HG02798 (cell line): ENCODE measurements around the gene SLC4A3.

Source experiments
- ATAC-seq: cut with Tn5 transposase; IDR thresholded peaks from one replicate; pipeline ENCODE4 v1.9.1; 2021; ENCODE audit warnings: mild to moderate bottlenecking; ENCODE audit not compliant: unreplicated experiment, poor library complexity

SLC4A3 gene, protein sequence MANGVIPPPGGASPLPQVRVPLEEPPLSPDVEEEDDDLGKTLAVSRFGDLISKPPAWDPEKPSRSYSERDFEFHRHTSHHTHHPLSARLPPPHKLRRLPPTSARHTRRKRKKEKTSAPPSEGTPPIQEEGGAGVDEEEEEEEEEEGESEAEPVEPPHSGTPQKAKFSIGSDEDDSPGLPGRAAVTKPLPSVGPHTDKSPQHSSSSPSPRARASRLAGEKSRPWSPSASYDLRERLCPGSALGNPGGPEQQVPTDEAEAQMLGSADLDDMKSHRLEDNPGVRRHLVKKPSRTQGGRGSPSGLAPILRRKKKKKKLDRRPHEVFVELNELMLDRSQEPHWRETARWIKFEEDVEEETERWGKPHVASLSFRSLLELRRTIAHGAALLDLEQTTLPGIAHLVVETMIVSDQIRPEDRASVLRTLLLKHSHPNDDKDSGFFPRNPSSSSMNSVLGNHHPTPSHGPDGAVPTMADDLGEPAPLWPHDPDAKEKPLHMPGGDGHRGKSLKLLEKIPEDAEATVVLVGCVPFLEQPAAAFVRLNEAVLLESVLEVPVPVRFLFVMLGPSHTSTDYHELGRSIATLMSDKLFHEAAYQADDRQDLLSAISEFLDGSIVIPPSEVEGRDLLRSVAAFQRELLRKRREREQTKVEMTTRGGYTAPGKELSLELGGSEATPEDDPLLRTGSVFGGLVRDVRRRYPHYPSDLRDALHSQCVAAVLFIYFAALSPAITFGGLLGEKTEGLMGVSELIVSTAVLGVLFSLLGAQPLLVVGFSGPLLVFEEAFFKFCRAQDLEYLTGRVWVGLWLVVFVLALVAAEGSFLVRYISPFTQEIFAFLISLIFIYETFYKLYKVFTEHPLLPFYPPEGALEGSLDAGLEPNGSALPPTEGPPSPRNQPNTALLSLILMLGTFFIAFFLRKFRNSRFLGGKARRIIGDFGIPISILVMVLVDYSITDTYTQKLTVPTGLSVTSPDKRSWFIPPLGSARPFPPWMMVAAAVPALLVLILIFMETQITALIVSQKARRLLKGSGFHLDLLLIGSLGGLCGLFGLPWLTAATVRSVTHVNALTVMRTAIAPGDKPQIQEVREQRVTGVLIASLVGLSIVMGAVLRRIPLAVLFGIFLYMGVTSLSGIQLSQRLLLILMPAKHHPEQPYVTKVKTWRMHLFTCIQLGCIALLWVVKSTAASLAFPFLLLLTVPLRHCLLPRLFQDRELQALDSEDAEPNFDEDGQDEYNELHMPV

DNA sequence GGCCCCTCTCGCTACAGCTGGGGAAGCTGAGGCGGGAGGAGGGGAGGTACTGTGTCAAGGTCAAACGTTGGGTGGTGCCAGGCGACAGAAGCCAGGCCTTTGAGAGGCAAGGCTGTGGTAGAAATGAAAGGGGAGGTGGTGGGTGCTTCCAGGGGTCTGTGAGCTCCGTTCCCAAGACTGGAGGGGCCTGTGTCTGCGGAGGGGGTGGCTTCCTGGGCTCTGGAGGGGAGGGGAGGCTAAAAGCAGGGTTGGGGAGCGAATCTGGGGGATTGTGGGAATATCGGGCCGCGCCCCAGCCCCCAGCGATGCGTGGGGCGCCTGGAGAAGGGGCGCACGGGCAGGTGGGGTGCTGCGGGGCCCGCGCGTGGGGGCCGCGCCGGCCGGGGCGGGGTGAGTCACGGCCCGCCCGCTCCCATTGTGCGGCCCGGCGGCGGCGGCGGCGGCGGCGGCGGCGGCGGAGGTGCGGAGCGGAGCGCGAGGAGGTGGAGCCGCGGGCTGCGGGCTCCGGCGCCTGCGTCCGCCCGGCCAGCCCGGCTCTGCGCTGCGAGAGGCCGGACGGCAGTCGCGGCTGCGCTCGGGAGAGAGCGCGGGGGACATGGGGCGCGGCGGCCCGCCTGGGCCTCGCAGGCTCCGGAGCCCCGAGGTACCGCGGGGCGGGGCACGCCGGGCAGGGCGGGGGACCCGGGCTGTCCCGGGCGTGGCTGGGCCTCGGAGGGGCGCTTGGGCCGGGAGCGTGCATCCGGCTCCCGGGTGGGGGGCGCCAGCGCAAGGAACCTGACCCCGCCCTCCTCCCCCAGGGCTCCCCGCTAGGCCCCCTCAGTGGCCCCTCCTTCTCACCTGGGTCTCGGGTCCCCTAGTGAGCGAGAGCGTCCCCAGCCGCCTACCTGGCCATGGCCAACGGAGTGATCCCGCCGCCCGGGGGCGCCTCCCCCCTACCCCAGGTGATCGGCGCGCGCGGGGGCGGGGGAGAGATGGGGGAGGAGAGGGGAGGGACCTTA lies at the start of gene SLC4A3:
Gene SLC4A3, plus strand, starts transcription at position 528 of the 998 bp plus-strand sequence. Its CDS starts 363 bp downstream, at position 891.
- peak; percentile 39 for ATAC-seq

DNA sequence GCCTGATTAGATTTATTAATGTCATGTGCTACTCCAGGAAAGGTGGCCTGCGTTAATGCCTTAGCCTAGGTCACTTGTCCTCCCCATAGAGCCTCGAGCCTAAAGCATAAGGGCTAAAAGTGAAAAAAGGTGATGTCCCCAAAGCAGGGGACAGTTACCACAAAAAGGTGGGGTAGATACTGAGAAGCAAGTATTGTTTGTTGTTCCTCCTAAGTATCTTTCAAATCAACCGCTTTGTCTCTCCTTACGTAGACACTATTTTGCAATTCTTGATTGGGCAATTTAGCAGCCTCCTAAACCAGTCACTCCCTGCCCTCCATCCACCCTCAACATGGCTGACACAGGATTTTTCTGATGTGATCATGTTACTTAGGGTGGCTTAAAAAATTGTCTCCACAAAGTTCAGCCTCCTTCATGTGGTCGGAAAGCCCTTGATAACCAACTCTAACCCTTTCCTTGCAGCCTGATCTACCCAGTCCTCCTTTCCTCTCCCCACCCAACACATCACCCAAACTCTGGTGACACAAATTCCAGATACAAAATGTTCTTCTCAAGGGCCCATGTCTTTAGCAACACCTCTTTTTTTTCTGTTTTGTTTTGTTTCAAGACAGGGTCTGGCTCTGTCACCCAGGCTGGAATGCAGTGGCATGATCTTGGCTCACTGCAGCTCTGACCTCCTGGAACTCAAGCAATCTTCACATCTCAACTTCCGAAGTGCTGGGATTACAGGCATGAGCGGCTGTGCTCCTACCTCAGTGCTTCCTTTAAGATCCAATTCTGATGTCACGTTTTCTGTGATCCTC lies 48.4 kb upstream of the SLC4A3 start:
- ATAC-seq = no peak

DNA sequence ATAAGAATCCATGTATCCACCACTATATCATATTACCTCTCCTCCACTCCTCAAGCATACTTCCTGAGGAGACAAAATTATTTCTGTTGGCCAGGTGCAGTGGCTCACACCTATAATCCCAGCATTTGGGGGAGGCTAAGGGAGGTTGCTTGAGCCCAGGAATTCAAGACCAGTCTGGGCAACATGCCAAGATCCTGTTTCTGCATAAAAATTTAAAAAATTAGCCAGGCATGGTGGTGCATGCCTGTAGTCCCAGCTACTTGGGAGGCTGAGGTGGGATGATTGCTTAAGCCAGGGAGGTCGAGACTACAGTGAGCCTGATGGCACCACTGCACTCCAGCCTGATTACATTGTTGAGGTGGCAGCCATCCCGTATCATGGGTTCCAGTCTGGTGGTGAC lies 46.1 kb upstream of the SLC4A3 start:
- no peak for ATAC-seq

DNA sequence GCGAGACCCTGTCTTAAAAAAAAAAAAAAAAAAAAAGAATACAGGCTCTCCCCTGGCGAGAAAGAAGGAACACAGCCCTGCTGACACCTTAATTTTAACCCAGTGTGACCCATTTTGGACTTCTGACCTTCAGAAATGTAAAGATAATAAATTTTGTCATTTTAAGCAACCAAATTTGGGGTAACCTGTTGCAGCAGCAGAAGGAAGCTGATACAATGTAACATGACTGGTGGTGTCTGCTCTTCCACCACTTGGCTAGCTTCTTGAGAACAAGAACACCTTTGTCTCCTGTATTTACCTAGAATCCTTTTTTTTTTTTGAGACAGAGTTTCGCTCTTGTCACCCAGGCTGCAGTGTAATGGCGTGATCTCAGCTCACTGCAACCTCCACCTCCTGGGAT lies 36.3 kb upstream of the SLC4A3 start:
- no peak for ATAC-seq

DNA sequence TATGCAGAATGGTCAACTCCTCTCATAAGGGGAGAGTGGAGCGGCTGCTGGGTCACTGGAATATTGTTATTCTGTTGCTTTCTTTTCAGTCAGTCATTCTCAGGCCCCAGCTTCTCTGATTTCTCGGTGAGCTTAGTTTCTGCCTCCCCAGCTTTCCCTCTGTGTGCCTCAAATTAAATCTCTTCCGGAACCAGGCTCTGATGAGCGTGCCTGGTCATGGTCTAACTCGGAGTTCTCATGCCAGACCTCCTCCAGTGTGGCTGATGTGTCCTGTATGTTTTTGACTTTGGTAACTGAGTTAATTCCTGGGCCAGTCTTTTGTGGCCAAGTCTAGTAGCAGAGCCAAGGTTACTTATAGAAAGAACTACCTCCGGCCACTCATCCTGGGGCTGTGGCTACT lies 34.7 kb upstream of the SLC4A3 start:
- ATAC-seq = no peak

DNA sequence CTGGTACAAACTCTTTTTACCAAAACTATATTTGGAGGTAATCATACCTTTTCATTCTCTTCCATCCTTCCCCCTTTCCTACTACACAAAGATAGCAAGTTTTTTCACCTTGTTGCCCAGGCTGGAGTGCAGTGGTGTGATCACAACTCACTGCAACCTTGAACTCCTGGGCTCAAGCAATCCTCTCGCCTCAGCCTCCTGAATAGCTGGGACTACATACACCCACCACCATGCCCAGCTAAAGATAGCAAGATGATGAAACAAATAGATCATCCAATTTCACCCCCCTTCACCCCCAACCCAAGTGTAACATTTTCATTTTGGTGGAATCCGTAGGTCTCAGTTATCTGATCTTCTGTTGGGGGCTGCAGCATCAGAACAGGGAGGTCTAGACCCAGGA lies 34.3 kb upstream of the SLC4A3 start:
- no peak for ATAC-seq

DNA sequence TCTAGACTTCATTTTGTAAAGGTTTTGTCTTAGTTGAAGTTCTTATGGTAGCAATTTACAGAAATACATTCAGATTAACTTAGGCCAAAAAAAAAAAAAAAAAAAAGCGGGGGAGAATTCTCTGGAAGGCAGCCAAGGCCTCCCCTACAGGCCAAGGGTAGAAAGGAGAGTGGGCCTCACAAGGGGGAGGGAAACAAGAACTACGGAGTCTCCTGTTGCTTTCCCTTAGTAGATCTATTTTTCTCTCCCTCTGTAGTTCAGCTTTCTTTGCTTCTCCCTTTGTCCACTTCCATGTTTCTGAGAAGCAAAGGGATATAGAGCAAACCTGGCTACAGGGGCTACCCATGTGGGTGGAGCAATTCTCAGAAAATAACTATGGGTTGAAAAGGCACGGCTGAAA lies 32.2 kb upstream of the SLC4A3 start:
- ATAC-seq = no peak

DNA sequence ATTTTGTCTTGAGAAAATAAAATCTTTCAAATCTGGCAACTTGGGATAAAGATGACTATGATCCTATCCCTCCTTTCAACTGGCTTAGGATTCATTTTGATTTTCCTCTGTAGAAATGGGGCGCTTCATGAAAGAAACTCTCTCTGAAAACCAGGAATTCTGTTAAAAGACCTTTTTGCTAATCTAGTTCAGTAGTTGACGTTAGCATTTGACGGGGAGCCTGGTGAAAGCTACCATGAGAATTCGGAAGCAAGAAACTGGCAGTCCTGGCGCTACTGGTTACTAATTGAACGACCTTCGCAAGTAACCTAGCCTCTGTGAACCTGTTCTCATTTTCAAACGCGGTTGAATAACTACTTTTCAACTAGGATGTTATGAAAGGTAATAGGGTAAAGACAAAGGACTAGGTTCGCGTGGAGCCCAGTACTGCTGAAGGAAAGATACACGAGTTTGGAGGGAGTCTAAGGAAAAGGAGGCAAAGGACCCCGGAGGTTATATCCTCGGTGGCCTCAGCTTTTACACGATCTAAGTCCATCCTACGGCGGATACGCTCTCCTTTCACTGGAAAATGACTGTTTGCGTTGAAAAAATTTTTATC lies 30.4 kb upstream of the SLC4A3 start:
- ATAC-seq = peak; percentile 6

DNA sequence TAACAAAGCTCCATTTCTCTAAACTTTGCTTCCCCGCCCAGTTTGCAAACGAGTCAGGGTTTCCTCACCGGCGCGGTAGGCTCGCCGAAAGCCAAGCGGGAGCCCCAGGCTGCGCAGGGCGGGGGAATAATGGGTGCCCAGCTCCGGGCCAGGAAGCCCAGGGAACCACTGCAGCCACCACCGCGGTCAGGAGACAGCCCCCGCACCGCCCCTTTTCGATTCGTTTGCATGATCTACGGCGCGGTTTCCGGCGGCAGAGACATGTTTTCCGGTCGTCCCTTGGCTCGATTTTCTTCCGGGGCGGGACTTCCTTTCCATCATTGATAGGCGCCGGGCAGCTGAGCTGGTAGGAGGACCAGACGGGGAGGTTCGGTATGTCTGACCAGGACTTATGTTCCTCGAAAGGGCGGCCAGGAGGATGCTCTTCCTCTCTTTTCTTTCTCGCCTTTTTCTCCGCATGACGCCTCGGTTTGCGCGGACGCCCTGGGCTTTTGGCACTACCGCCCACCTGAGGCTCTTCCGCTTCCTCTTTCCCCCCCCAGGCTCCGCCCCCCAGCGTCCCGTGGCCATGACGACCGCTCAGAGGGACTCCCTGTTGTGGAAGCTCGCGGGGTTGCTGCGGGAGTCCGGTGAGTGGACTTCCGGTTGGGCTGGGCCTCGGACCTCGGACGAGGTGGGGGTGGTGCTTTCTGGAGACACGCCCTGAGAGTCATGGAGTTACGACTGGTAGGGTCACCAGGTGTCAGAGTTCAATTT lies 29.7 kb upstream of the SLC4A3 start, which contains the start of gene STK11IP:
Gene STK11IP, plus strand, starts transcription at position 306 of the 756 bp plus-strand sequence. Its CDS starts 263 bp downstream, at position 569.
- ATAC-seq = peak; percentile 92

DNA sequence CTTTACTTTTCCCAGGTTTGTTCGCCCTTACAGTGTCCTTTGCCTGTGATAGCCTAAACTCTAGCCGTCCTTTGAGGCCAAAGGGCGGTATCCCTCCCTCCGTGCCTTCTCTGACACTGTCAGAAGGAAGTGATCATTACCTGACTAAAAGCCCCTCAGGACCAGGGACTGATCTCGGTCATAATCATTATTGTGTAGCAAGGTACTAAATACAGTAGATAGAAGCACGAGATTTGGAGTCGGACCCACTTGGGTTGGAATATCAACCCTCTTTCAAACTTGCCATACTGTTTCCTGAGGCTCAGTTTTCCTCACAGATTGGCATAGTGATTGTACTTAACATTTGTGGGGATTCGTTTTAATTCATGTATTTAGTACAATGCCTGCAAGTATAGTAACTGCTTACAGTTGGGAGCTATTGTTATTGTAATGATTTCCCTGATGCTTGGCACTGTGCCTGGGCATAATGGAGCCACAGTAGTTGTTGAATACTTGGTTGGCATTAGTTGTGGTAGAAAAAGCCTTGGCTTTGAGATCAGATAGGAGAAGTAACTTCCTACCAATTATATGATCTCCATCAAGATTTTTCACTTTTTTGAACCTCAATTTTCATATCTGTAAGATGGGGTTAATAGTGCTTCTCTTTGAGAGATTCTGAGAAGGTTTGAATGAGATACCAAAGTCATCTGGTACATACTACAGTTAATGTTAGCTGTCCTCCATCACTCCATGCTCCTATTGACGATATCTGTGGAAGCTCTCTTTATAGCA lies 28.9 kb upstream of the SLC4A3 start:
- no peak for ATAC-seq

DNA sequence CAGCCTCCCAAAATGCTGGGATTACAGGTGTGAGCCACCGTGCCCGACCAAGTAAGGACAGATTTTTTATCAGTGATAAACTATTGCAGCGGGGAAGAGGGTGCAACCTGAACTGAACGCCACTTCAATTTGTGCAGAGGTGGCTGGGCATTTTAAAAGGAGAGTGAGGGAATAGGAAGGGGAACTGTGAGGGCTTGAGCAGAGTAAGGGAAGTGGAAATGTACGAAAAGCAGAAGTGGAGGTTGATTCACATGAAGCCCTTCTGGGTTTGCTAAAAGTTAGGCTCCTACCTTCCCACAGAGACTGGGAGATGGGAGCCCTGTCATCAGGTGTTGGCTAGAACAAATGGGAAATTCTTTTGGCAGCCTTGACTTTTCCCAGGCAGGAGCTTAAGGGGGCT lies 23.7 kb upstream of the SLC4A3 start:
- ATAC-seq = no peak

DNA sequence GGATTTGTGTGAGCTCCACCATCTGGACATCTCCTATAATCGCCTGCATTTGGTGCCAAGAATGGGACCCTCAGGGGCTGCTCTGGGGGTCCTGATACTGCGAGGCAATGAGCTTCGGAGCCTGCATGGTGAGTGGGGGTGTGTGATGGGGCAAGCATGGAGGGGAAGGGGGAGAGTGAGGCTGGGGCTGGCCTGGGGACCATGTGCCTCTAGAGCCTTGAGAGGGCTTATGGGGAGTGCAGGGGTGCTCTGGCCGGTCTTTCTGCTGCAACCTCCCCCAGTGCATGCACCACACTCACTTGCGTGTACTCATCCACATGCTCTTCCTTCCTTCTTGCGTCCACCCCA lies 21.8 kb upstream of the SLC4A3 start:
- no peak for ATAC-seq

DNA sequence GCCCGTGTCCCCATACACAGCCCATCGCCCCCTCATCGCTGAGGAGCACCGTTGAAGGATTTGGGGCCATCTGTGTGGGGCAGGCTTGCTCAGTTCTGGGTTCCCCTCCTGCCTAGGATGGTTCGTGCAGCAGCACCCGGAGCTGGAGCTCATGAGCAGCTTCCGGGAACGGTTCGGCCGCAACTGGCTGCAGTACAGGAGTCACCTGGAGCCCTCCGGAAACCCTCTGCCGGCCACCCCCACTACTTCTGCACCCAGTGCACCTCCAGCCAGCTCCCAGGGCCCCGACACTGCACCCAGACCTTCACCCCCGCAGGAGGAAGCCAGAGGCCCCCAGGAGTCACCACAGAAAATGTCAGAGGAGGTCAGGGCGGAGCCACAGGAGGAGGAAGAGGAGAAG lies 19.5 kb upstream of the SLC4A3 start:
- ATAC-seq = no peak

DNA sequence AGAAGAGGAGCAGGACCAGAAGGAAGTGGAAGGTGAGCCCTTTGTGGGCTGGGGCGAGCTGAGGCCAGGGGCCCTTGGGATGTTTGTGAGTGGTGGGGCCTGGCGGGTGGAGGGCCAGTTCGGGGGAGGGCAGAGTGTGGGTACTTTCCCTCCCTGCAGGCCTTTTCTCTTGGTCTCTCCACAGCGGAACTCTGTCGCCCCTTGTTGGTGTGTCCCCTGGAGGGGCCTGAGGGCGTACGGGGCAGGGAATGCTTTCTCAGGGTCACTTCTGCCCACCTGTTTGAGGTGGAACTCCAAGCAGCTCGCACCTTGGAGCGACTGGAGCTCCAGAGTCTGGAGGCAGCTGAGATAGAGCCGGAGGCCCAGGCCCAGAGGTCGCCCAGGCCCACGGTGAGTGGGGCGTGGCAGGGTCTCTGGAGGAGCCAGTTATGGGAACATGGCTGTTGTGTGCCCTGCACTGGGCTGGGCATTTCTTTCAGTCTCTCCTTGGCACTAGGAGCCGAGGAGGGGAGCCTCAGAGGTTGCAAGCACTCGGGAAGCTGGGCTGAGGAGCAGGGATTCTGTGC lies 18.9 kb upstream of the SLC4A3 start:
- no peak for ATAC-seq

DNA sequence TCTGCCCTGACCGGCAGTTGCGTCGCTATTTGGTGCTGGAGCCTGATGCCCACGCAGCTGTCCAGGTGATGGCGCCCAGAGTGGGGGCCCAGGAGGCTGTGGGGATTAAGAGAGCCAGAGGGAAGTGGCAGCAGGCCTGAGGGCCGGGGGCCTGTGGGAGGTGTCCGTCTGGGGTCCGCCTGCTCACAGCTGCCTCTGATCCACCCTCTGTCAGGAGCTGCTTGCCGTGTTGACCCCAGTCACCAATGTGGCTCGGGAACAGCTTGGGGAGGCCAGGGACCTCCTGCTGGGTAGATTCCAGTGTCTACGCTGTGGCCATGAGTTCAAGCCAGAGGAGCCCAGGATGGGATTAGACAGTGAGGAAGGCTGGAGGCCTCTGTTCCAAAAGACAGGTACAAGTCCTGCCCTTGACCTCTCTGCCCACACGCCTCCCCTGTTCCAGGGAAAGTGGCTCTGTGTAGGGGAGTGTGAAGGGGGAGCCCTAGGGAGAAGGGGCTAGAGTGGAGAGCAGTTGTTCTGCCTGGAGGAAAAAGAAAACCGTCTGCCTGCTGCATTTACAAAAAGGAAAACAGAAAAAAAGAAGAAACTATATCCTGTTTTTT lies 18.2 kb upstream of the SLC4A3 start:
- no peak for ATAC-seq

DNA sequence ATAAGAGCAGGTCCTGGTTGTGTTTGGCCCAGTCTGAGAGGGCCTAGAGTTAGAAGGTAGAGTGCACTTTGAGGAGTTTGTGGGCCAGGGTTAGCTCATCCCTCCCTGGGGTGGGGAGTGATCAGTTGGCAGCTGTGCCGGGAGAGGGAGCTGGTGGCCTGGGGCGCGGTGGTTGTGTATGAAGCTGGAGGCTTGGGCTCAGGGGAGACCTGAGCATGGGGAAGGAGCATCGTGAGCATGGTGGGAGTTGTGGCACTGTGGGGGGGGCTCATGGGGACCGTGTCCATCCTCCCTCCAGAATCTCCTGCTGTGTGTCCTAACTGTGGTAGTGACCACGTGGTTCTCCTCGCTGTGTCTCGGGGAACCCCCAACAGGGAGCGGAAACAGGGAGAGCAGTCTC lies 16.1 kb upstream of the SLC4A3 start:
- ATAC-seq = no peak
